ENCODE measurements around the gene ADGRA1.
"Not testable (repeated sequence)": the region's sequence is repeated elsewhere in the genome, so short reads cannot be mapped to it uniquely, and the experiment has no call there.

The ADGRA1 gene

DNA sequence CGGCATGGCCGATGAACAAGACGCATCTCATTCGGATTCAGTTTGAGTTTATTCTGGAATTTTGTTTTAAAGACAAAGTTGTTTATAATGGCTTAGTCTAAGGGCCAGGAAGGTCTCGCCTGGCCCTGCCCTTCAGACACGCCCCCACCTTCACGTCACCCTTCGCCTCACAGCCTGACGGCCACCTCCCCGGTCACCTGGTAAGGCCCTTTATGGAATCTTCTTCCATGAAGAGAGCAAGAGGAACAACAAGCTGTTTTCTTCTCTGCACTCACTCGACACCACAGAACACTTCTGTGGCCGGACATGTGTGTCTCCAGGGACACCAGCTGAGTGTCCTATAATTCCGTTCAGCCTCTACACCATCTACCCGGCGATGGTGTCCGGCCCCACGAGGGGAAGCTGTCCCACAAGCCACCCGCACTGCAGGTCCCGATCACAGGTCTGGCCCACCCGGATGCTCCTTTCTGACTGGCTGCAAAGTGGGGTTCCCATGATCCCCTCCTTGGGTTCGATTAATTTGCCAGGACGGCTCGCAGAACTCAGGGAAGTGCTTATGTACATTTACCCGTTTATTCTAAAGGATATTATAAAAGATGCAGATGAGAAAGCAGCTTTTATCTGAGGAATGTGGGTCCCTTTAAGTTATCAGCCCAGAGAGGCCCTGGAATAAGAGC is 54.9 kb downstream of the ADGRA1 start:
- DNase-seq (ENCODE audit: low read depth) = no peak

DNA sequence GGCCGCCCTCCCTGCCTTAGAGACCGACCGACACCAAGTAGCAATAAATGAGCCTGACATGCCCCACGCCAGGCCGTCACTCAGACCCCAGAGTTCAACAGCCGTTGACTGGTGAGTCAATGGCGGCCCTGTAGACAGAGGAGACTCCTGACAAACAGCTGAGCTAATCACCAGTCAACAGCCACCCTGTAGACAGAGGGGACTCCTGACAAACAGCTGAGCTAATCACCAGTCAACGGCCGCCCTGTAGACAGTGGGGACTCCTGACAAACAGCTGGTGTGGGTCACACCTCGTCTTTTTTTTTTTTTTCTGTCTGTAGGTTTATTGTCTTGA is 55.4 kb downstream of the ADGRA1 start:
- no peak for DNase-seq (ENCODE audit: low read depth)

DNA sequence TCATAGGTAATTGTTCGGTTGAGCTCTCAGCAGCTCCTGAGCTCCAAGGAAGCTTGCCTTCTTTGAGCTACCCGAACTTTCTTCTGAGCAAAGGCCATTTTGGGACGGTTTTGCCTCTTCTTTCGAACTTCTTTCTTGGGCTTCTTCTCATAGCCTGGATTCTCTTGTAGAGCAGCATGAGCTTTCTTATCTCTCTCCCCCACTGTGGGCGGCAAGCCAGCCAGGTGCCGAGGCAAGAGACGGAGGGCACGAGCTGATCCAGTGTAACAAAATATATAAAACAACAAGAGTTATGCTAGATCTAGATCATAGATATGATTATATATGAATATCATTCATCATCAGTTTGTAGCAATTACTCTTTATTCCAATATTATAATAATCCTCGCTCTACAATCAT is 55.8 kb downstream of the ADGRA1 start:
- DNase-seq (ENCODE audit: low read depth) = no peak

GRCh38 chr10:133144771-133145170 is 57.0 kb downstream of the ADGRA1 start:
- DNase-seq (ENCODE audit: low read depth) = no peak

DNA sequence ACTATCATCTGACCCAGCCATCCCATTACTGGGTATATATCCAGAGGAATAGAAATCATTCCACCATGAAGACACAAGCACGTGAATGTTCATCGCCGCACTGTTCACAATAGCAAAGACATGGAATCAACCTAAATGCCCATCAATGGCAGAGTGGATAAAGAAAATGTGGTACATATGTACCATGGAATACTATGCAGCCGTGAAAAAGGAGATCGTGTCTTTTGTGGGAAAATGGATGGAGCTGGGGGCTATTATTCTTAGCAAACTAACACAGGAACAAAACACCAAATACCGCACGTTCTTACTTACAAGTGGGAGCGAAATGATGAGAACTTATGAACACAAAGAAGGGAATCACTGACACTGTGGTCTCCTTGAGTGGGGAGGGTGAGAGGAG is 62.5 kb downstream of the ADGRA1 start:
- DNase-seq (ENCODE audit: low read depth) = no peak

- DNase-seq (ENCODE audit: low read depth) = no peak
Measured at GRCh38 chr10:133150656-133151055, 62.9 kb downstream of the ADGRA1 start.

GRCh38 chr10:133151071-133151470 is 63.3 kb downstream of the ADGRA1 start:
- DNase-seq (ENCODE audit: low read depth) = not testable (repeated sequence)

DNA sequence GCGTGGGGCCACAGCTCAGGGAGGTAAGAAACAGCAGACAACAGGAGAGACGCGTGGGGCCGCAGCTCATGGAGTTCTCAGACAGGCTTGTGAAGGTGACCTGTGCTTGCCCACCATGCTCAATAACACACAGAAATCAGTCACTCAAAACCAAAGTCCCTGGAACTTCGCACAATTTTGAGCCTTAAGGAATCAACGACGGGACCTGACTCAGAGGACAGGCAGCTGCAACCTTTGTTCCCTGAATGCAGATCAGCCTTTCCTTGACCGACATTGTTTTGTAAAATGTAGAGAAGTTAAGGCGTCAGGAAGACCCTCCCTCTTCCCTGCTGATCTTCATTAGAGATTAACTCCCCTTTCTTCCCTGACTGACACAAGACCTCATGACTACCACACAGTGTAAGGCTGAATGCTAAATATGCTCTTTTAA is 63.8 kb downstream of the ADGRA1 start:
- no peak for DNase-seq (ENCODE audit: low read depth)

DNA sequence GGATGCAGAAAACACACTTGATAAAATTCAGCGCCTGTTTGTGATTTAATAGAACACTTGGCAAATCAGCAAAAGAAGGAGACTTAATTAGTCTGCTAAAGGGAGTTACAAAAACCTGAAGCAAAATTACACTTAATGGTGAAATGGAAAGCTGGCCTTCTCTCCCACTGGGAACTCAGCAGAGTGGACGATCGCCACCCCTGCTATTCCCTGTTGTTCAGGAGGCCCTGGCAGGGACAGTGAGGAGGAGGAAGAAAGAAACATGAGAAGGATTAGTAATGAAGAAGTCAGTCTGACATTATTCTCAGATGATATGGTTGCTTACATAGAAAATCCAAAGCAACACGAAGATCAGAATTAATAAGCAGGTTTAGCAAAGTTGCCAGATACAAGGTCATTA is 66.7 kb downstream of the ADGRA1 start:
- no peak for DNase-seq (ENCODE audit: low read depth)

- no peak for DNase-seq (ENCODE audit: low read depth)
Measured at GRCh38 chr10:133154996-133155778, 67.5 kb downstream of the ADGRA1 start.

DNA sequence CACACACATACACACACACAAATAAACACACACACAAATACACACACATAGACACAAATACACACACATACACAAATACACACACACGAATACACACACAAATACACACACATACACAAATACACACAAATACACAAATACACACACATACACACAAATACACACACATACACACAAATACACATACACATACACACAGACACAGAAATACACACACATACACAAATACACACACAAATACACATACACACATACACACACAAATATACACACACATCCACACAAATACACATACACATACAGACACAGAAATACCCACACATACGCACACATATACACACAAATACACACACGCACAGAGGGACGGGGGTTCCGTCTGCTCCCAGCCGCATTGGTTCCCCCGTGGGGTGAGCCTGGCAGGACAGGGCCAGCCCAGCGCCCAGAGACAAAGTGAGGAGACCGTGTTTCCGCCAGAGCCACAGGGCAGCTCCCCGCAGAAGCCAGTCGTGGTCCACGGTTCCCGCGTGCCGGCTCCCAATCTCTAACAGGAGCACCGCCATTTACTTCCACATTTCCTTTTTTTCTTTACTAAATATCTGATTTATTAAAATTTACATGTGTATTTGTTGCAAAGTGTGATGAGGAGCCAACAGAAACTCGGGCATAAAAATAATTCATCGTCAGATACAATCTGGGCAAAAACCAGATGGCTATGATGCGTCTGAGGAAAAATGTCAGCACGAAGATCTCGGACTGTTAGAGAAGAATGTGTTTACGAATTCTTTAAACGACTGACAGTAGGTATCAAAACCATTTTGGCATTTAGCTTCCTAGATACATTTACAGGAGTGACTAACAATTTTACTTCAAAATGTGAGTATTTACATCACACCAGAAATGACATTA is 69.2 kb downstream of the ADGRA1 start:
- no peak for DNase-seq (ENCODE audit: low read depth)

DNA sequence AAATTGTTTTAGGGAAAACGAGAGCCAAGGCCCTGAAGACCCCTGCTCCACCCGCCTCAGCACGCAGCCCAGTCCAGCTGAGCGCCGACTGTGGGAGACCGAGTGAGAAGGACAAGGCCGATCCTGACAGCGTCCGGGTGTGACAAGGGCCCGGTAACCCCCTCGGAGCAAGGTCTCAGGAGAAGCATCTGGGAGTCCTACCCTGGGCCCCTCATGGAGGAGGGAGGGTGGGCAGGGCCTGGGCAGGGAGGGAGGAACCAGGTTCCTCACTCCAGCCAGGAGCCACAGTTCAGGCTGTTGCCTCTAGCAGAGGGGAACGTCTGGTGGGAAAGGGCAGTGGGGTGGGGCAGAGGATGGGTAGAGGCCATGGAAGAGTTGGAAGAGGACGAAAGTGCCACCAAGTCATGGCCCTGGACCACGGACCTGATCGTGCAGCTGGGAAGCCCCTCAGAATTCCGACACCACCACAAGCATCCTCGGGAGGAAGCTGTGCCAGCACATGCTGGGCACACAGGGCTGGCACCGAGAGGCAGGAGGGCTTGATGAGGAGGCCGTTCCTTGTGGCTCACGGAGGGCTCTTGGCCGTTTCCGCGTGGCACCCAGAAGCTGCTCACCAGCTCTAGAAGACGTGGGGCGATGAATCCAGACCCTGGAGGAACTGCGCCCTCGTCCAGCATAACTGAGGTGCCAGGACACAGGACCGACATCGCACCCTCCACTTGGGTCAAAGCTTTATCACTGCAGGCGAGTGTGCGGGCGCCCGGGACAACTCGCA is 70.1 kb downstream of the ADGRA1 start:
- DNase-seq (ENCODE audit: low read depth) = no peak

- DNase-seq (ENCODE audit: low read depth) = no peak
Measured at GRCh38 chr10:133158437-133158755, 70.7 kb downstream of the ADGRA1 start.

- no peak for DNase-seq (ENCODE audit: low read depth)
Measured at GRCh38 chr10:133158756-133159610, 71.3 kb downstream of the ADGRA1 start.

DNA sequence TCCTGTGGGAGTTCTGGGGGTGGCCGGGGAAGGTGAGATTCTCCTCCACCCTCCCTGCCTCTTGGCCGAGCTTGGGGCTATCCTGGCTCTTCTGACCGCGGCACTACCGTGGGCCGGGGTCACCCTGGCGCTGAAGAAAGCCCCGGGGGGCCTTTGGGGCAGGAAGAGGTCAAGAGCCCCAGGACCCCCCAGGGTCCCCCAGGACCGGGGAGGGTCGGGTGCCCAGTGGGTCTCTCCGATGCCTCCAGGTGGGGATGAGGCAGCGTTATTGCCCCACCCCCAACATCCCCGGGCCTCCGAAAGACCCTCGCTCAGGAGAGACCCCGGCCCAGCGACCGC is 71.9 kb downstream of the ADGRA1 start:
- DNase-seq (ENCODE audit: low read depth) = no peak

- no peak for DNase-seq (ENCODE audit: low read depth)
Measured at GRCh38 chr10:133159950-133160825, 72.5 kb downstream of the ADGRA1 start, which contains the start of gene KNDC1. Gene KNDC1, plus strand, starts transcription at chr10:133160219. Its CDS starts 249 bp downstream, at chr10:133160468.

DNA sequence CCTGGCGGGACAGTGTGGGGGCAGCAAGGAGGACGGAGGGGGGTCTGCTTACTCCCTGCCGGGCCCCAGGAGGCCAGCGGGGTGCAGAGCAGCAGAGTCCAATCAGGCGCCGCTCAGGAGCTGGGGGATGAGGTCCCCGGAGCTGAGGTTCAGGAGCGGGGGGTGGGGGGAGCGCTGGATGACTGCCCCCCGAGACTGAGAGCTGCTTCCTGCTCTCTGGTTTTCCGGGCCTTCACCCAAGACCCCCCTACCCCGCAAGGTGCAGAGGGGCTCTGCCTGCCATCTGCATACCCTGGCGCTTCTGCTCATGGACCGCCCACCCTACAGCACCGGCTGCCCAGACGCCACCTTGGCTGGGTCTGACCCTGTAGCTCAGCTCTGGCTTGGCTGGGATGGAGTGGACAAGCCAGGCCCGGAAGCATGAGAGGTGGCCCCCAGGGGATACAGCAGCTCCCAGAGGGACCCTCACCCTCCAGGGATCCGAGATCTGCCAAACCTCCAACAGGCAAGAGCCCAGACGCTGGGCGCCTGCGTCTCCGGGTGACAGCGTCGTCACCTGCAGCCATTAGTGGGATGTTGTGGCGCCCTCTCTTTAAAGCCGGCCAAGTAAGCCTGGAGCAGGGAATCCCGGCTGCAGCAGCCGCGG is 73.2 kb downstream of the ADGRA1 start:
- DNase-seq (ENCODE audit: low read depth) = no peak

- DNase-seq (ENCODE audit: low read depth) = no peak
Measured at GRCh38 chr10:133161486-133162109, 73.9 kb downstream of the ADGRA1 start.
